KOPT-K1 (cell line): ENCODE data around the gene BCL7A.

Experiments used
- H3K27ac ChIP-seq: fragments of 200-600 bp; sonication (generic); 2 replicates; pipeline ENCODE4 v1.5.1; 2016; ENCODE audit warnings: antibody characterized with exemption, mild to moderate bottlenecking, low read depth, low read length; ENCODE audit not compliant: poor library complexity, severe bottlenecking
- H3K36me3 ChIP-seq: fragments of 200-600 bp; sonication (generic); 2 replicates; pipeline ENCODE4 v1.5.1; 2017; ENCODE audit warnings: antibody characterized with exemption, mild to moderate bottlenecking, low read length, moderate library complexity; ENCODE audit not compliant: insufficient read depth
- H3K9me3 ChIP-seq: fragments of 200-600 bp; sonication (generic); 2 replicates; pipeline ENCODE4 v1.5.1; 2017; ENCODE audit warnings: antibody characterized with exemption, low read length, mild to moderate bottlenecking; ENCODE audit not compliant: insufficient read depth, poor library complexity, severe bottlenecking

Gene BCL7A

DNA sequence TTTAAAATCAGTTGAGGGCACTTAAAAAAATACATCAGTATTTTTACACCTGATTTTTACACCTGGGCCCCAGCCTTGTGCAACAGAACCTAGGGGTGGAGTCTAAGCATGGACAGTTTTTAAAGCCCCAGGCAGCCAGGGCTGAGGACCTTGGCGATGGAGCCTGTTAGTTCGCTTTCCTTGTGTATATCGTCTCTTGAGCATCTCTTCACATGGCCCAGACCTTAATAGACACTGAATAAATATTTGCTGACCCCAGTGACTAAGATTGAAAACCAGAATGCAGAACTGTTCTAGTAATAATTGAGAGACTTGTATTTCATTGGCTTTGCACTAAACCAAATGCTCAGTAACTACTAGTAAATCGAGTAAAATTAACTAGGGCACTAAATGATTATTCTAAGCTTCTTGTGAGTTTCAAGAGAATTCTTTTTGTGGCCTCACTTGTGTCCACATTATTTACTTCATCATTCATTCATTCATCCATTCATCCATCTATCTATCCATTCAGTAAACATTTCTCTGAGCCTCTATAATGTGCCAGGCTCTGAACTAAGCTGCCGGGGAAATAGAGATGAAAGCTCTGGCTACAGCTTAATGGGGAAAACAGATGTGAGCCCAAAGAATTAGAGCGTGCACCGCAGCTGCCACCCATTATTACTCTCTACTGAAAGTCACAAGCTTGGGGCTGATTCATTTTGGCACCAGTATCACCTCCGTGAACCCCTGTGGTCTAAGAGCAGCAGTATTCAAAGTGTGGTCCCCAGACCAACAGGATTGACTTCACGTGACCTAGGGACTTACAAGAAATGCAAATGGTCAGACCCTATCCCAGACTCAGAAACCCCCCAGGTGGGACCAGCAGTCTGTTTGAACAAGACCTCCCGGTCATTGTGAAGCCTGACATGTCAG, 30.7 kb upstream of the BCL7A start:
- Histone ChIP-seq H3K36me3 (no peaks in the 10 kb centered on the region), H3K9me3 (no peaks in the 10 kb centered on the region), H3K27ac (no peak overlapping the region)

DNA sequence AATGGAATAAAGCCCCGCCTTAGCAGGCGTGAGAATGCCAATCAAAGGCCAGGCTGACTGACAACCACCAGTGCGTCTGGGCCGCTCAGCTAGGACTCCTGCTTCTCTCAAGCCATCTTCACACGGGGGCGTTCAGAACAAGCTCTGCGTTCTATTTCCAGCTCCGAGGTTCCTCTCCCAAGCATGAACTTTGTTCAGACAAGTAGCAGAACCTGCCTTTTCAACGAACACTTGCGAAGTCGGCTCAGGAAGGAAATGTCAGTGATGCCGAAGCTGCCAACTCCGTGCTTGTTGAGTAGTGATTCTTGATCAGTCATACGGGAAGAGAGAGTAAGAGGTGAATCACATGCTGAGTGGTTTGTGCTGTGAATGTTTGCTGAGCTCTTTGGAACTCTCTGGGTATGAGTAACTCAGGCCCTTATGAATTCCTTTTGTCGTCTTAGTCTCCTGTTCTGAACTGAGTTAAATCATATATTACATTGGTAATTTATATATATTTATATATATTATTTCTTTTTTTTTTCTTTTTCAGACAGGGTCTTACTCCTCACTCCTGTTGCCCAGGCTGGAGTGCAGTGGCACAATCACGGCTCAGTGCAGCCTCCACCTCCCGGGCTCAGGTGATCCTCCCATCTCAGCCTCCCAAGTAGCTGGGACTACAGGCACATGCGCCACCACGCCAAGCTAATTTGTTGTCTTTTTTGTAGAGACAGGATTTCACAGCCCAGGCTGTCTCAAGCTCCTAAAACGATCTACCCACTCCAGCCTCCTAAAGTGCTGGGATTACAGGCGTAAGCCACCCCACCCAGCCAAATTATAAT, 29.4 kb upstream of the BCL7A start:
- Histone ChIP-seq H3K27ac (no peak overlapping the region), H3K36me3 (no peaks in the 10 kb centered on the region)

DNA sequence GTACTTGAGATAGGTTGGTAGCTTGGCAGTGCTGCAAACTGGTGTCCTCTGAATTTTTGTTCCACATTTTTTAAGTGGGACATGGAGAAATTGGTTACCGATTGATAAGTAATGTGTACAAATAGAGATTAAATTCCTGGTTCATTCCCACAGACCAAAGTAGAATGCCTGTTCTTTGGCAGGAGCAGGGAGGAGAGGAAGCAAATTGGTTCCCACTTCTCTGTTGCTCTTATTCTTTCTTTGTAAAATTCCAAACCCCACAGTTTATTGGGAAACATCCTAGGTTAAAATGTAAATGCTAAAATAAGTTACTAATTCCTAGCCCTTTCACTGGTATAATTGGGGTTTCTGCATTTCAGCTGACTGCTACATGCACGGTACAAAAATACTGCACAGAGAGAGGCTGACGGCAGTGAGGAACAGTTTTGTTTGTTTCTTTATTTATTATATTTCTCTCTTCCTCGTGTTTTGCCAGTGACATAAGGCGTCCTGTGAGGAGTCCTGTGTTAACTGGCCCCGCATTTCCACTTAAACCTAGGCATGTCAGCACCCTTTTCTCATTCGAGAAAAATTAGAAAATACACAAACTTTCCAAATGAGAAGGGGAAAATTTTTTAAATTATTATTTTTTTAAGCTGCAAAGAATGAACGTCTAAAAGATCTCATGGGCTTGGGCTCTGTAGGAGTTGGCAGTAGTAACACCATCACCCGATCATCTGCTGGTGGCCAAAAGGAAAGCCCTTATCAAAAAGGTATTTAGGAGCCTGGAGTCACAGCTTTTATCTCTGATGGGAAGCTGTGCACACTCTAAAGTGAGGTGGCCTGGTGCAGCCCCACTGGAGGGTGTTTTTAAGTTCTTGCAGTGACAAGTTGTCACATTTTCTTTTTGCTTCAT, 25.4 kb upstream of the BCL7A start:
- peaks cover 16% of the 10 kb centered on the region for H3K9me3 ChIP-seq
- no peak overlapping the region for H3K27ac ChIP-seq
- no peaks in the 10 kb centered on the region for H3K36me3 ChIP-seq

More for the DNA sequence above, 29.4 kb upstream of the BCL7A start:
- no peaks in the 10 kb centered on the region for H3K9me3 ChIP-seq

DNA sequence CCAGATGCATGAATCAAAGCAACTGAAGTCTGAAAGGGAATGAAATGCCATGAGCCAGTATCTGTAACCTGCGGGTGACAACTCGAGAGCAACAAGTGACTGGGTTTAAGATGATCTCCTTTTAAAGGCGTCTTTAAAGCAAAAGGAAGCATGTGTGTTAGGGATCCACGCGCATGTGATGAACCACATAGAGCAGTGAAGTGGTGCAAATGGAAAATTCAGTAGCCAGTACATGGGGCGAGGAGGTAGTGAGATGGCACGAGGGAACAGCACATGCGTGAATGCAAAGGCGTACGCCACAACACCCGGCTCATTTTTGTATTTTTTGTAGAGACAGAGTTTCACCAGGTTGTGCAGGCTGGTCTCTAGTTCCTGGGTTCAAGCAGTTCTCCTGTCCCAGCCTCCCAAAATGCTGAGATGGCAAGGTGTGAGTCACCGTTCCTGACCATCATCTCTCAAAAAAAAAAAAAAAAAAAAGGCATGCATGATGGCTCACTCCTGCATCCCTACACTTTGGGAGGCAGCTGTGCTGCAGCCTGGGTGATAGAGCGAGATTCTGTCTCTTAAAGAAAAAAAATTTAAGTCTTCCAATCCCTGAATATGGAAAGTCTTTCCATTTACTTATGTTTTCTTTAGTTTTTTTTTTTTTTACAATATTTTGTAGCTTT, 24.6 kb upstream of the BCL7A start:
- peaks cover 16% of the 10 kb centered on the region for H3K9me3 ChIP-seq
- H3K36me3 ChIP-seq = no peaks in the 10 kb centered on the region
- no peak overlapping the region for H3K27ac ChIP-seq

DNA sequence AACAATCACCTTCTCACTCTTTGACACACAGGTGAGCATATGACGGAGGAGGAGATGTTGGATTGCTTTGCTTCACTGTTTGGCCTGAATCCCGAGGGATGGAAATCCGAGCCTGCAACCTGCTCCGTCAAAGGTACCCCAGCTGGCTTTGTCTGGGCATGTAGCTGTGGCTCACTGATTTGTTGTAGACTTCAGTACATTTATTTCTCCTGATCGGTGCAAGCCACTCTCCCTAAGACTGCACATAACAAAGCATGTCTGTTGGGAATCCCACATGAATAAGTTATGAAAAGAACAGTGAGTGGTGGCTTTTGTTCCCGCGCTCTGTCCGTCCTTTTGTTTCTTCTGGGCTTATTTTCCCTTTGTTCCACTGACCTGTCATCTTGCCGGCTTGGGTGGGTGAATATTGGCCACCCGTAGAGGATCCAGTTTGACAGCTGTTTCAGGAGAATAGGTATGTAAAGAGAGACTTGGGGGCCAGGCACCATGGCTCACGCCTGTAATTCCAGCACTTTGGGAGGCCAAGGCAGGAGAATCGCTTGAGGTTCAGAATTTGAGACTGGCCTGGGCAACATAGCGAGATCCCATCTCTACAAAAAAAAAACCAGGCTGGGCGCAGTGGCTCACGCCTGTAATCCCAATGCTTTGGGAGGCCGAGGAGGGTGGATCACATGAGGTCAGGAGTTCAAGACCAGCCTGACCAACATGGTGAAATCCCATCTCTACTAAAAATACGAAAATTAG, 20.0 kb upstream of the BCL7A start:
- H3K27ac ChIP-seq = no peak overlapping the region
- peaks cover 16% of the 10 kb centered on the region for H3K9me3 ChIP-seq
- H3K36me3 ChIP-seq = no peaks in the 10 kb centered on the region

DNA sequence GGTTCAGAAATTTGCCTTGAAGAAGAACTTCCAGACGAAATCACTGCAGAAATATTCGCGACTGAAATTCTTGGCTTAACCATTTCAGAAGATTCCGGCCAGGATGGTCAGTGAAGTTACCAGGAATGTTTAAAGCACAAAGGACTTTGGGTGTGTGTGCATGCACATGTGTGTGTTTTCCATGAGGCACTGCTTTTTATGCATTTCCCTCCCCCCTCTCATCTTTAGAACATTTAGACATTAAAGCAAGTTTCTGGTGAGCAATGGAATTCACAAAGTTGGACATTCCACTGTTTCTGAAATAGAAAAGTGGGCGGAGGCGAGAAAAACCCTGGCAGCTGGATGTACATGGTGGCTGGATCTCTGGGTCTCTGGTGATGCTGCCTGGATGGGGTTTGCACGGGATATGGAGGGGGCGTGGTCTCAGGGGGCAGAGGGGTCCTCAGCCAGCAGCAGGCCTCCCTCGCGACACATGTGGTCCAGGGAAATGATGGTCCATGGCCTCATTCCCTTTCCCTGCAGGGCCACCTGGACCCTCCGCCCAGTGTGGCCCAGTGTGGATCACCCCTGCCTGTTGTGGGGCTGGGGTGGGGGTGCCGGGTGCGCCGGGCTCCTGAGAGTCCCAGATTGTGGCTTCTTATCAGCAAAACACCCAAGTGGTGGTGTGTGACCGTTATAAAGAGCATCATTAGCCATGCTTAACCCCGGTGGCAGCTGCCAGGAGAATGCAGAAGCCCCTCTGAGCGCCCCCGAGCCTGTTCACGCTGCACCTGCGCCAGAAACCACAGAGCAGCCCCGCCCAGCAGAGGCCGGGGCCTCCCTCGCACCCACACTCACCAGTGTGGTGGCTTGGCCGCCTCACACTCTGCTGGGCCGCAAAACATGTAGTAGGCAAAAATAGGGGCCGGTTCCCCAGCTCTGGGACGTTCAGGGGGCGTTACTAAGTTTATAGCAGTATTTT, 17.8 kb upstream of the BCL7A start:
- Histone ChIP-seq H3K27ac (peak overlapping the region; percentile 77), H3K36me3 (no peaks in the 10 kb centered on the region), H3K9me3 (peaks cover 11% of the 10 kb centered on the region)

DNA sequence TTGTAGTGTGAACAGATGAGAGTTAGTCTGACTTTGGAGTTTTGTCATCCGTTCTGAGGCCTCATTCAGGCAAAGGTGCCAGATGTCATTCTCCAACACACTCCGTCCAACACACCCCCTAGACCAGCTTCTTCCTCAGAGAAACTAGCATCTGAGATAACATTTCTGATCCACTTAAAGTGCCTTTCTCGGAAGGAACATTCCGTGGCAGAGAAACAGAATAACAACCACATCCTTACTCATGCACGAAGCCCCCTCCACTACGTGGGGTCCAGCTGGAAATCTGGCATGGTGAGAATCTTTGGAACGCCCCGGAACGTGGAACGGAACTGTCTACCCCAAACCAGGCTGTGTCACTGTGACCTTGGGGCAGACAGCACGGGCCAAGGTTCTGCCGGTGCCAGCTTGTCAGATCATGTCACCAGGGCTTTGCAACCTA, 17.0 kb upstream of the BCL7A start:
- H3K27ac ChIP-seq = peak overlapping the region; percentile 77

DNA sequence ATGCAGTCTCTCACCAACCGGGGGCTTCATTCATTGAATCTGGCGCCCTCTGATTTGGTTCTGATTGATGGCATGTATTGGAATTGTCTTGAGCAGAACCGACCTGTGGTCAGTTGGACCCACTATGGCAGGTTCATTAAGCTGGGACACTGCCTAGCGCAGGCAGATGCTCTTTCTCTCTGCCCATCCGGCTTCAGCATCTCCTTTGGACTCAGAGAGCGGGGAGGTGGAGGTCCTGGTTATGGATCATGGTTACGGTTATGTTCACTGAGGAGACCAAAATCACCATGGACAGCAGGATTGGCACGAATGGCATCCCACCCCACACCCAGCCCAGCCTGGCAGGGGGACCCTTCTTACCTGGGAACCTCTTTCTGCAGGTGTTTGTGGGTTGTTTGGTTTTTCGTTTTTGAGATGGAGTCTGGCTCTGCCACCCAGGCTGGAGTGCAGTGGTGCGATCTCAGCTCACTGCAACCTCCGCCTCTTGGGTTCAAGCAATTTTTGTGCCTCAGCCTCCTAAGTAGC, 16.4 kb upstream of the BCL7A start:
- Histone ChIP-seq H3K27ac (peak overlapping the region; percentile 77), H3K36me3 (no peaks in the 10 kb centered on the region), H3K9me3 (no peaks in the 10 kb centered on the region)

More for the DNA sequence above, 17.0 kb upstream of the BCL7A start:
- Histone ChIP-seq H3K9me3 (peaks cover 3% of the 10 kb centered on the region), H3K36me3 (no peaks in the 10 kb centered on the region)

DNA sequence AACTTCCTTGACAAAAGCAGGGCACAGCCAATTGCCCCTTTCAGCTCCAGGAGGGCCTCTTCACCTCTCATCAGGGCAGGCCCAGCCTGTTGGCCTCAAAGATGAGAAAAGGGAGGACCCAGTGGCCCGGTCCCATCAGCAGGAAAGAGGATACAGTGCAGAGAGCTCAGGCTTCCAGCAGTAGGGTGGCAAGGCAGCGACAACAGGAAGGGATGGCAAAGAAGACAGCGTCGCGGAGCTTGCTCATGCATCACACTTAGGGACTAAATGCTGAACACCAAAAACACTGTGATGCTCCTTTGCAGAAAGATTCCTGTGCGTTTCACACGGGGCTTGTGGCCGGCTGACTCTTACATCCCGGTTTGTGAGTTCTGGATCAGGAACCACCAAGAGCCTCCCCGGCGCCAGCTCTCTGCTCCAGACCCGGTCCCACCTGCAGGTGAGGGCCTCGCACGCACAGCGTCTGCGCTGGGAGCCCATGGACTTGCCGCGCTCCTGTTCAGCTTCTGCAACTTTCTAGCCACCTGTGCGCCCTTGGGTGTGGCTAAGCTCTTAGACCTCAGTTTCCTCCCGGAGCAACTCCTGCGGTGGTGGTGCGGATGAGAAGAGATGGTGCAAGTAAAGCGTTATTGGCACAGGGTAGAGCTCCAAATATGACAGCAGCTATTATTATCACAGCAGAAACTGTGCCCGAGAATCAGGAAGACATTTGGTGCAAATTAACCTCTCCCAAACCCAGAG, 15.3 kb upstream of the BCL7A start:
- Histone ChIP-seq H3K27ac (peak overlapping the region; percentile 77), H3K36me3 (no peaks in the 10 kb centered on the region), H3K9me3 (no peaks in the 10 kb centered on the region)

DNA sequence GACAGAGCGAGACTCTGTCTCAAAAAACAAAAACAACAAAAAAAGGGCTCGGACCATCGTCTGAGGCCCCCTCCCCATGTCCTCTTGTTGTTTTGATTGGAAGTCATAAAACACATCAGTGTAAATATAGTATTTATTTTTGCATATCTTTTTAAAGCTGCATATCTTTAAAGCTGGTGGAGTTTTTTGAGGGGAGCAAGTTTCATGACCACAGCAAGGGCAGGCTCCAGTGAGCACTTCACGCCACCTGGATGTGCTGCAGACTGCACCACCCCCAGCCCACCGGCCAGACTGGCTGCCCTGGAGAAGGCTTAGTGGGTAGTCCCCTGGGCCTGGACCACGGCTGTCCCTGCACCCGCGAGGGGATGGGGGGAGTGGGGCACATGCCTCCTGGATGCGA, 11.9 kb upstream of the BCL7A start:
- no peak overlapping the region for H3K27ac ChIP-seq
- H3K36me3 ChIP-seq = no peaks in the 10 kb centered on the region
- no peaks in the 10 kb centered on the region for H3K9me3 ChIP-seq

DNA sequence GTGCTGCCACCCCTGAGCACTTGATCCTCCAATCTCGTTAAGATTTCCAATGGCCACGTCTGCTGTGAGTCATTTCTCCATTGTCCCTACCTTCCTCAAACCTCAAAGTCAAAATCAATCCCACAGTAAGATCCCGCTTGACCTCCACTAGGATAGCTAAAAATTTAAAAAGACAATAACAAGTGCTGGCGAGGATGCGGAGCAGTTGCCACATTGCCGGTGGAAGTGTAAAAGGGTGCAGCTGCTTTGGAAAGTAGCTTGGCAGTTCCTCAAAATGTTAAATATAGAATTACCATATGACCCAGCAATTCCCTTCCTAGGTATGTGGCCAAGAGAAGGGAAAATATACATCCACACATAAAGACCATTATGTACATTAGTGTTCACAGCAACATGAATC, 9.5 kb upstream of the BCL7A start:
- Histone ChIP-seq H3K27ac (no peak overlapping the region), H3K9me3 (no peaks in the 10 kb centered on the region), H3K36me3 (no peaks in the 10 kb centered on the region)

DNA sequence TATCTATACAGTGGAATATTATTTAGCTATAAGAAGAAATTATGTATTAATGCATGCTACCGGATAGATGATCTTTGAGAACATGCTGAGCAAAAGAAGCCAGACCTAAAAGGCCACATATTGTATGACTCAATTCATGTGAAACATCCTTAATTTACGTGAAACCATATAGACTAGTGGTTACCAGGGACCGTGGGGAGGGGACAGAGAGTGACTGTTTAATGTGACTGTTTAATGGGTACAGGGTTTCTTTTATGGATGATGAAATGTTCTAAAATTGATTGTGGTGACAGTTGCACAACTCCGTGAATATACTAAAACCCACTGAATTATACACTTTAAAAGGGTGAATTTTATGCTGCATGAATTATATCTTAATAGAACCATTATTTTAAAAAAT, 8.5 kb upstream of the BCL7A start:
- Histone ChIP-seq H3K36me3 (no peaks in the 10 kb centered on the region), H3K9me3 (peaks cover 1% of the 10 kb centered on the region), H3K27ac (no peak overlapping the region)
